ENCODE measurements around the gene RASGEF1B. TPM values are rescaled to one million over a fixed set of nuclear protein-coding genes. Genes with fewer than 3 reads are reported as not detected.
"Not testable (repeated sequence)": the region's sequence is repeated elsewhere in the genome, so short reads cannot be mapped to it uniquely, and the experiment has no call there.

Gene RASGEF1B
- total RNA-seq, 6 experiments from 2014 or later, result 22.9 to 51.9 (median 25.8) TPM

GRCh38 chr4:81481151-81481550 is 9.4 kb upstream of the RASGEF1B start:
- H3K9me3 ChIP-seq, result no peaks in the 10 kb centered on the region
- TF ChIP-seq POLR2A (IDR thresholded peaks at IDR 0.05) (no peak), CTCF (IDR thresholded peaks at IDR 0.05) (no peak)
- DNase-seq, result no peak
- intact Hi-C loops (cut with DNase I), result no loop called here
- no peaks in the 10 kb centered on the region for H3K36me3 ChIP-seq
- no peak overlapping the region for H3K4me3 ChIP-seq
- H3K27ac ChIP-seq, result no peak overlapping the region
- no peaks in the 10 kb centered on the region for H3K4me1 ChIP-seq
- 34% methylated on average over 3 of the region's 3 CpGs for WGBS (ENCODE audit: insufficient coverage, low coverage, low lambda C conversion rate, missing lambda C conversion rate)
- ATAC-seq, result peak in 2 of 4 donors; percentile 21 to 22
- H3K27me3 ChIP-seq, result no peaks in the 10 kb centered on the region

- WGBS (ENCODE audit: insufficient coverage, low coverage, low lambda C conversion rate, missing lambda C conversion rate), result 38% methylated on average over 2 of the region's 2 CpGs
- H3K4me1 ChIP-seq, H3K27ac ChIP-seq, H3K36me3 ChIP-seq, H3K4me3 ChIP-seq, H3K27me3 ChIP-seq, ATAC-seq, DNase-seq, H3K9me3 ChIP-seq: not testable (repeated sequence)
- intact Hi-C loops (cut with DNase I), result loop anchor here in 1 of 2 donors (10.0 kb wide), 1 partner anchor 365 kb away; no protein-coding TSS in a partner anchor
Measured at GRCh38 chr4:81479573-81479972, 7.9 kb upstream of the RASGEF1B start.

- not testable (repeated sequence) for H3K36me3 ChIP-seq, H3K4me3 ChIP-seq, ATAC-seq, H3K9me3 ChIP-seq, H3K27me3 ChIP-seq
- intact Hi-C loops (cut with DNase I), result loop anchor here in 1 of 2 donors (10.0 kb wide), 1 partner anchor 371 kb away; no protein-coding TSS in a partner anchor
- WGBS (ENCODE audit: insufficient coverage, low coverage, low lambda C conversion rate, missing lambda C conversion rate), result 96% methylated on average over 4 of the region's 19 CpGs
- peak; percentile 53 to 78 (median 68) for DNase-seq
- H3K4me1 ChIP-seq, result peaks cover 0 to 23% (median 10%) of the 10 kb centered on the region in 4 donors
- H3K27ac ChIP-seq, result peak overlapping the region in 1 of 3 donors; percentile 97
Measured at GRCh38 chr4:81473331-81474265, 1.9 kb upstream of the RASGEF1B start.

- Histone ChIP-seq H3K4me3 (peak overlapping the region; percentile 81 to 90 (median 87)), H3K36me3 (no peaks in the 10 kb centered on the region), H3K27me3 (no peaks in the 10 kb centered on the region), H3K9me3 (no peaks in the 10 kb centered on the region), H3K27ac (peak overlapping the region; percentile 97 to 100 (median 99)), H3K4me1 (peaks cover 0 to 33% (median 14%) of the 10 kb centered on the region in 4 donors)
- intact Hi-C loops (cut with DNase I), result loop anchor here in 1 of 2 donors (10.0 kb wide), 1 partner anchor 372 kb away; no protein-coding TSS in a partner anchor
- TF ChIP-seq POLR2A (IDR thresholded peaks at IDR 0.05) (no peak), CTCF (IDR thresholded peaks at IDR 0.05) (peak in 3 of 4 donors; percentile 29 to 40 (median 32))
- WGBS (ENCODE audit: insufficient coverage, low coverage, low lambda C conversion rate, missing lambda C conversion rate), result 19% methylated on average over 9 of the region's 9 CpGs
- ATAC-seq (peak; percentile 29 to 57 (median 48)), DNase-seq (peak in 1 of 3 donors; percentile 55)
Measured at GRCh38 chr4:81472281-81473182, 825 bp upstream of the RASGEF1B start.

- Histone ChIP-seq H3K4me1 (peaks cover 0 to 46% (median 17%) of the 10 kb centered on the region in 4 donors), H3K27me3 (no peaks in the 10 kb centered on the region), H3K27ac (peak overlapping the region; percentile 97 to 100 (median 99)), H3K4me3 (peak overlapping the region; percentile 81 to 90 (median 87)), H3K9me3 (no peaks in the 10 kb centered on the region), H3K36me3 (no peaks in the 10 kb centered on the region)
- no peak for DNase-seq
- WGBS (ENCODE audit: insufficient coverage, low coverage, low lambda C conversion rate, missing lambda C conversion rate), result 0% methylated on average over 4 of the region's 21 CpGs
- peak; percentile 3 to 37 (median 20) for ATAC-seq
- TF ChIP-seq CTCF (IDR thresholded peaks at IDR 0.05) (no peak), POLR2A (IDR thresholded peaks at IDR 0.05) (no peak)
- intact Hi-C loops (cut with DNase I), result loop anchor here in 1 of 2 donors (10.0 kb wide), 1 partner anchor 374 kb away; no protein-coding TSS in a partner anchor
Measured at GRCh38 chr4:81471298-81471587, 464 bp downstream of the RASGEF1B start.

All from right lobe of liver (tissue), 6 donors.